GM10266 (cell line): ENCODE measurements around the gene NTN1.

Experiments
- DNase-seq: peaks from one replicate; pipeline ENCODE4 v3.0.0; 2012; ENCODE audit errors: extremely low spot score
- CTCF ChIP-seq: IDR thresholded peaks from 2 replicates; pipeline ENCODE4 v1.5.1; 2012; ENCODE audit warnings: mild to moderate bottlenecking, low read depth; ENCODE audit not compliant: control insufficient read depth, insufficient read depth; ENCODE audit errors: missing control alignments

NTN1 gene

GRCh38 chr17:9240659-9241370 is 219.5 kb downstream of the NTN1 start:
- no peak for DNase-seq
- TF ChIP-seq CTCF = no peak

GRCh38 chr17:9241371-9241712 is 220.0 kb downstream of the NTN1 start:
- no peak for DNase-seq
- no peak for TF ChIP-seq CTCF

- DNase-seq = no peak
- TF ChIP-seq CTCF = no peak
Measured at GRCh38 chr17:9241774-9242496, 220.6 kb downstream of the NTN1 start.

- DNase-seq = no peak
- TF ChIP-seq CTCF = no peak
Measured at GRCh38 chr17:9242497-9242881, 221.2 kb downstream of the NTN1 start.

DNA sequence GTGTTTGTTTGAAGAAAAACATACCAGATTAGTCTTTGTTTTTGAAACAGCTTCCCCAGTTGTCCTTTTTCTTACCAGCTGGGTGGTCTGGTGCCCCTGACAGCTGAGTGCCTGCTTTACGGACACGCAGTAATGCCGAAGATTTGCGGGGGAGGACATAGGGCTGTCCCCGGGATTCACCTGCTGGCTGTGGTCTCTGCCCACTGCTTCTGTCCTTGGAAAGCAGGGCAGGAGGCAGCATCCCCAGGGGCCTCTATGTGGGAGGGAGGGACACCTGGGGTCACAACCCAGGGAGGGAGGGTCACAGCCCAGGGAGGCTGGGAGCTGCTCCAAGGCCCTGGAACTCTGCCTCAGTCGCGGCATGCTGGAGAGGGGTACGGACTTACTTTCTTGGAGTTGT is 221.7 kb downstream of the NTN1 start:
- DNase-seq = no peak
- no peak for TF ChIP-seq CTCF

GRCh38 chr17:9244066-9245052 is 223.0 kb downstream of the NTN1 start:
- no peak for DNase-seq
- TF ChIP-seq CTCF = no peak
